Sigmoid colon (tissue), 7 donors: Measurements from ENCODE around the gene DLX3. TPM values are rescaled to one million over a fixed set of nuclear protein-coding genes. Genes with fewer than 3 reads are reported as not detected.

ENCODE experiments used
- DNase-seq: peaks from one replicate; pipeline ENCODE4 v3.0.0-alpha.2; 2019
- H3K27ac ChIP-seq, 4 donors: fragments of 200-600 bp; sonication (generic); one replicate each; pipeline ENCODE4 v1.5.1; 2016 to 2019; ENCODE audit warnings: mild to moderate bottlenecking in 1 of 4
- H3K27me3 ChIP-seq, 3 donors: fragments of 200-600 bp; sonication (generic); one replicate each; pipeline ENCODE4 v1.5.1; 2019; ENCODE audit warnings: mild to moderate bottlenecking in 1 of 3
- H3K36me3 ChIP-seq, 4 donors: fragments of 200-600 bp; sonication (generic); one replicate each; pipeline ENCODE4 v1.5.1; 2016 to 2019
- H3K4me1 ChIP-seq, 4 donors: fragments of 200-600 bp; sonication (generic); one replicate each; pipeline ENCODE4 v1.5.1; 2017 to 2019
- H3K4me3 ChIP-seq, 4 donors: fragments of 200-600 bp; sonication (generic); one replicate each; pipeline ENCODE4 v1.5.1; 2017 to 2019; ENCODE audit warnings: mild to moderate bottlenecking in 2 of 4, moderate library complexity in 1 of 4
- H3K9me3 ChIP-seq, 4 donors: fragments of 200-600 bp in 3 of 4; sonication (generic) in 3 of 4; one replicate each; pipeline versions ENCODE4 v1.5.1 to v1.6.1; 2013 to 2019
- EP300 ChIP-seq, 4 donors: sonication (generic); formaldehyde crosslinking; IDR thresholded peaks; one replicate each; pipeline ENCODE4 v1.6.1; 2017; ENCODE audit warnings: antibody characterized with exemption in 4 of 4
- POLR2A ChIP-seq, 2 donors: fragments of 450-650 bp; IDR thresholded peaks; one replicate each; pipeline ENCODE4 v1.6.1; 2016; ENCODE audit warnings: antibody characterized with exemption in 2 of 2, mild to moderate bottlenecking in 2 of 2, moderate library complexity in 2 of 2
- POLR2AphosphoS5 ChIP-seq, 4 donors: sonication (generic); formaldehyde crosslinking; IDR thresholded peaks; one replicate each; pipeline ENCODE4 v1.6.1; 2017; ENCODE audit warnings: antibody characterized with exemption in 4 of 4
- whole genome bisulfite sequencing, 2 donors: extraction: QIAGEN DNeasy Blood & Tissue Kit; methylation state at CpG; one replicate each; pipeline ENCODE4 v1.1.7; 2013; 5-methylcytosine and 5-hydroxymethylcytosine counted together
- intact Hi-C: fragments of 100-400 bp; cut with DNase I; formaldehyde crosslinking; loops from one replicate; pipeline ENCODE4 v1.15.1; 2023
- polyA plus RNA-seq, 3 donors: library from polyadenylated mRNA; stranded (reverse); fragments of 200-250 nt; gene quantifications; one replicate each; pipeline ENCODE4 v1.2.3, GENCODE V29; 2013
- total RNA-seq, 4 donors: library from RNA; depleted of rRNA; stranded (reverse); fragments of >200 nt; gene quantifications; one replicate each; pipeline ENCODE4 v1.1.0, GENCODE V29; 2016
- TF ChIP-seq, protein P1 (sequence below), 4 experiments: fragments of 450-650 bp in 3 of 4; fragments of 200-600 bp in 1 of 4; IDR thresholded peaks; one replicate each; pipeline ENCODE4 v1.5.1; 2016 to 2019; ENCODE audit warnings: antibody characterized with exemption in 4 of 4, mild to moderate bottlenecking in 3 of 4, moderate library complexity in 2 of 4
- donor health status: healthy with polysubstance abuse.
- donor health status: Bipolar disorder and iron deficiency.
- donor health status: healthy.

Gene DLX3
- total and polyA plus RNA-seq, 7 donors, result 0.07 to 0.27 TPM; not detected in 5

DNA sequence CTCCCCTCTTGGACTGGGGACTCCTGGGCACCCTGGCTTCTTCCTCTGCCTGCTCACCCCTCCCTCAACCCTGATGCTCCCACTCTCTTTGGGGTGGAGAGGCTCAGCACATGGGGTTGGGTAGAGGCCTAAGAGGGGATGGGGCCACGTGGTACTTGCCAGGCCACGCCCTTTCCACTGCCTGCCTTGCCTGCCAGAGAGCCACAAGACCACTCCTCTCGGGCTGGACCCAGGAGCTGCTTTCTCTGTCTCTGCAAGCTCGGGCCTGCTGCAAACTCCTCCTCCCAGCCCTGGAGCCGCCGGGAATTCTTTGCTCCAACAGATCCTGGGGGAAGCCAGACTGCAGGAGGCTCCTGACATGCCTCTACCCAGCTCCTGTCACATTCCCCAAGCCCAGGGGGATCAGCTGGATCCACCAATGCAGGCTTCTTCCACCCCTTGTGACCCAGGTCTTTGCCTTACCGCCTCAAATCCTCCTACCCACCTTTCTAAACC lies 14.3 kb downstream of the DLX3 start:
- Histone ChIP-seq H3K9me3 (no peaks in the 10 kb centered on the region), H3K36me3 (no peaks in the 10 kb centered on the region), H3K4me1 (no peaks in the 10 kb centered on the region), H3K4me3 (no peak overlapping the region), H3K27me3 (peaks cover under 1 to 75% (median 18%) of the 10 kb centered on the region in 3 donors), H3K27ac (no peak overlapping the region)
- TF ChIP-seq POLR2AphosphoS5 (IDR thresholded peaks at IDR 0.05), result no peak
- no peak for TF ChIP-seq EP300 (IDR thresholded peaks at IDR 0.05)
- no peak for TF ChIP-seq POLR2A (IDR thresholded peaks at IDR 0.05)
- no peak for DNase-seq
- intact Hi-C loops, result no loop called here
- 57 to 61% methylated on average over 7 of the region's 7 CpGs for WGBS, 2 donors

- DNase-seq, result no peak
- no peak overlapping the region for H3K4me3 ChIP-seq
- no peak overlapping the region for H3K27ac ChIP-seq
- no peaks in the 10 kb centered on the region for H3K9me3 ChIP-seq
- no peaks in the 10 kb centered on the region for H3K36me3 ChIP-seq
- H3K27me3 ChIP-seq, result peaks cover 2 to 78% (median 18%) of the 10 kb centered on the region in 3 donors
- H3K4me1 ChIP-seq, result no peaks in the 10 kb centered on the region
- WGBS, 2 donors, result 83 to 85% methylated on average over 4 of the region's 4 CpGs
- intact Hi-C loops, result no loop called here
- no peak for TF ChIP-seq EP300 (IDR thresholded peaks at IDR 0.05)
- TF ChIP-seq, protein P1, sequence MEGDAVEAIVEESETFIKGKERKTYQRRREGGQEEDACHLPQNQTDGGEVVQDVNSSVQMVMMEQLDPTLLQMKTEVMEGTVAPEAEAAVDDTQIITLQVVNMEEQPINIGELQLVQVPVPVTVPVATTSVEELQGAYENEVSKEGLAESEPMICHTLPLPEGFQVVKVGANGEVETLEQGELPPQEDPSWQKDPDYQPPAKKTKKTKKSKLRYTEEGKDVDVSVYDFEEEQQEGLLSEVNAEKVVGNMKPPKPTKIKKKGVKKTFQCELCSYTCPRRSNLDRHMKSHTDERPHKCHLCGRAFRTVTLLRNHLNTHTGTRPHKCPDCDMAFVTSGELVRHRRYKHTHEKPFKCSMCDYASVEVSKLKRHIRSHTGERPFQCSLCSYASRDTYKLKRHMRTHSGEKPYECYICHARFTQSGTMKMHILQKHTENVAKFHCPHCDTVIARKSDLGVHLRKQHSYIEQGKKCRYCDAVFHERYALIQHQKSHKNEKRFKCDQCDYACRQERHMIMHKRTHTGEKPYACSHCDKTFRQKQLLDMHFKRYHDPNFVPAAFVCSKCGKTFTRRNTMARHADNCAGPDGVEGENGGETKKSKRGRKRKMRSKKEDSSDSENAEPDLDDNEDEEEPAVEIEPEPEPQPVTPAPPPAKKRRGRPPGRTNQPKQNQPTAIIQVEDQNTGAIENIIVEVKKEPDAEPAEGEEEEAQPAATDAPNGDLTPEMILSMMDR (IDR thresholded peaks at IDR 0.05), result no peak
- TF ChIP-seq POLR2A (IDR thresholded peaks at IDR 0.05), result no peak
- TF ChIP-seq POLR2AphosphoS5 (IDR thresholded peaks at IDR 0.05), result no peak
These were observed 15.1 kb downstream of the DLX3 start for GRCh38 chr17:49979748-49980479.

- no peak for TF ChIP-seq EP300 (IDR thresholded peaks at IDR 0.05)
- TF ChIP-seq, protein P1 (IDR thresholded peaks at IDR 0.05), result no peak
- TF ChIP-seq POLR2AphosphoS5 (IDR thresholded peaks at IDR 0.05), result no peak
- no peak for TF ChIP-seq POLR2A (IDR thresholded peaks at IDR 0.05)
- H3K4me3 ChIP-seq, result no peak overlapping the region
- intact Hi-C loops, result no loop called here
- H3K4me1 ChIP-seq, result no peaks in the 10 kb centered on the region
- H3K27ac ChIP-seq, result no peak overlapping the region
- H3K27me3 ChIP-seq, result peaks cover 8 to 82% (median 31%) of the 10 kb centered on the region in 3 donors
- no peaks in the 10 kb centered on the region for H3K9me3 ChIP-seq
- 61 to 73% methylated on average over 13 of the region's 13 CpGs for WGBS, 2 donors
- no peaks in the 10 kb centered on the region for H3K36me3 ChIP-seq
- no peak for DNase-seq
These were observed 16.5 kb downstream of the DLX3 start for GRCh38 chr17:49978501-49978900.

DNA sequence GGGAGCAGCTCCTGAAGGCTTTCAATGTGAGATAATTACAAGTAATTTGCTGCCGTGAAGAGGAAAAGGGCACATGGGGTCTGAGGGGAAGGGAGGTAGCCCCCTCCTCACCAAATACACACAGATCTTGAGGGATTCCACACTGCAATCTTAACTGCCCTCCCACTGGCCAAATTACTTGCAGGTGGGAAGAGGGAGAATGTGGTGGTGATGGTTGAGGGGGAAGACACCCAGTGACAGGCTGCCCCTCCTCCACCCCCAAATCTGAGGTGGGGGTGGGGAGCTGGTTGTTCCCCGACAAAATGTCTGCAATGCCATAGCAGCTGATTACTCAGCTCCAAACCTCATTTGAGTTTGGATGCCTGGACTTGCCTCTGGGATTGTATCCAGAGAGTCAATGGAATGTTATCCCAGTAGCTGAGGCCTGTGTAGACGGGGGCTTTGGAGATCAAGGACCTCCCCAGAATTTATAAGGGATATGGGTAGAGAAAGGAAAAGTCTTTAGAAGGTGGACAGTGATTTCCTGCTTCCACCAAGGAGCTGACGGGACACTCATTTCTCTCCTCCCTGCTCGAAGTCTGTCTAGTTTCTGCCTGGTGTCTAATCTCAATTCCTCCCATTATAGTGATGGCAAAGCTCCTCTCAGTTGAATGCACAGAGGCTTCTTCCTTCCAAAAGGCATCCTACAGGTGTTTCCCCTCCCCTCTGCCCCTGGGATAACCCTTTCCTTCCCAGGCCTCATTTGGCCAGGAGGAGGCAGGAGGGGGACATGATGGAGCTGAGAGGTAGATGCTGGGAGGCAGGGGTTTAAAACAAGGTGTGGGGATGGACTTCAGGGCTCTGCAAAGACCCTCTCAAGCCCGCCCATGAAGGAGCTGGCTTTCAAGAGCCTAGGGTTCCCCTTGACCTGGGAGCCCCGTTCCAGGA lies 17.3 kb downstream of the DLX3 start:
- intact Hi-C loops, result no loop called here
- no peak for TF ChIP-seq POLR2A (IDR thresholded peaks at IDR 0.05)
- TF ChIP-seq POLR2AphosphoS5 (IDR thresholded peaks at IDR 0.05), result no peak
- TF ChIP-seq, protein P1 (IDR thresholded peaks at IDR 0.05), result no peak
- no peak for TF ChIP-seq EP300 (IDR thresholded peaks at IDR 0.05)
- 71 to 78% methylated on average over 7 of the region's 7 CpGs for WGBS, 2 donors
- Histone ChIP-seq H3K27ac (no peak overlapping the region), H3K4me1 (peaks cover 0 to 4% (median 3%) of the 10 kb centered on the region in 4 donors), H3K4me3 (no peak overlapping the region), H3K36me3 (no peaks in the 10 kb centered on the region), H3K9me3 (no peaks in the 10 kb centered on the region), H3K27me3 (peaks cover 16 to 84% (median 39%) of the 10 kb centered on the region in 3 donors)
- DNase-seq, result no peak

- Histone ChIP-seq H3K27me3 (peaks cover 25 to 93% (median 48%) of the 10 kb centered on the region in 3 donors), H3K36me3 (no peaks in the 10 kb centered on the region), H3K27ac (no peak overlapping the region), H3K9me3 (no peaks in the 10 kb centered on the region), H3K4me3 (no peak overlapping the region), H3K4me1 (peaks cover 0 to 13% (median 12%) of the 10 kb centered on the region in 4 donors)
- no peak for TF ChIP-seq EP300 (IDR thresholded peaks at IDR 0.05)
- no peak for TF ChIP-seq POLR2A (IDR thresholded peaks at IDR 0.05)
- TF ChIP-seq POLR2AphosphoS5 (IDR thresholded peaks at IDR 0.05), result no peak
- TF ChIP-seq, protein P1 (IDR thresholded peaks at IDR 0.05), result no peak
- intact Hi-C loops, result no loop called here
- DNase-seq, result no peak
- whole genome bisulfite sequencing, 2 donors, result 72 to 78% methylated on average over 4 of the region's 4 CpGs
These were observed 18.2 kb downstream of the DLX3 start for GRCh38 chr17:49976828-49977202.
